IMR-90 (cell line): Measurements from ENCODE around the gene IL36RN. TPM values are rescaled to one million over a fixed set of nuclear protein-coding genes. Genes with fewer than 3 reads are reported as not detected.

Experiments used
- ATAC-seq: fragments of 200-7000 bp; cut with Tn5 transposase; 2 replicates; pipeline ENCODE4 v1.9.1; 2020; ENCODE audit warnings: low read depth, mild to moderate bottlenecking, moderate library complexity
- BruUV-seq: library from RNA; stranded (reverse); fragments of 400-500 nt; replicated peaks from 2 replicates; lab custom pipeline; 2021; lab: Mats Ljungman, UMichigan
- CTCF ChIA-PET: fragments of 300-600 bp; formaldehyde crosslinking; extraction: SDS; loops from one replicate; lab custom pipeline; 2021; ENCODE audit warnings: antibody characterized with exemption; lab: Yijun Ruan, JAX
- POLR2A ChIA-PET: fragments of 300-600 bp; sonication (Branson Sonifier 250); formaldehyde crosslinking; loops from one replicate; lab custom pipeline; 2022; ENCODE audit warnings: antibody characterized with exemption; ENCODE audit not compliant: unreplicated experiment; lab: Charles Lee
- DNase-seq: peaks from one replicate; pipeline ENCODE4 v3.0.0; 2013
- H2AFZ ChIP-seq: replicated peaks from 2 replicates; pipeline ENCODE3; 2013; ENCODE audit warnings: low read length, mild to moderate bottlenecking; ENCODE audit not compliant: poor library complexity
- H2AK5ac ChIP-seq: 2 replicates; pipeline ENCODE4 v1.6.1; 2013; ENCODE audit warnings: low read depth, low read length, inconsistent platforms
- H2AK9ac ChIP-seq: replicated peaks from 2 replicates; pipeline ENCODE3; 2013; ENCODE audit warnings: mild to moderate bottlenecking, low read depth, low read length, moderate library complexity; ENCODE audit not compliant: poor library complexity
- H2BK120ac ChIP-seq: 2 replicates; pipeline ENCODE4 v1.6.1; 2013; ENCODE audit warnings: low read depth, low read length, inconsistent platforms
- H2BK15ac ChIP-seq: 3 replicates; pipeline ENCODE4 v1.6.1; 2013; ENCODE audit warnings: low read depth, low read length, inconsistent platforms
- H2BK20ac ChIP-seq: 2 replicates; pipeline ENCODE4 v1.6.1; 2013; ENCODE audit warnings: low read depth, mild to moderate bottlenecking, inconsistent platforms, low read length, moderate library complexity
- H2BK5ac ChIP-seq: 2 replicates; pipeline ENCODE4 v1.6.1; 2013; ENCODE audit warnings: mild to moderate bottlenecking, low read depth, low read length, inconsistent platforms; ENCODE audit not compliant: poor library complexity, severe bottlenecking
- H3K14ac ChIP-seq: replicated peaks from 2 replicates; pipeline ENCODE4 v1.6.1; 2013; ENCODE audit warnings: low read depth, low read length, inconsistent platforms
- H3K18ac ChIP-seq: 2 replicates; pipeline ENCODE4 v1.6.1; 2013; ENCODE audit warnings: low read depth, low read length, control low read depth
- H3K23ac ChIP-seq: 2 replicates; pipeline ENCODE4 v1.6.1; 2013; ENCODE audit warnings: low read depth, low read length, inconsistent platforms
- H3K27ac ChIP-seq: 2 replicates; pipeline ENCODE4 v1.5.1; 2013; ENCODE audit warnings: mild to moderate bottlenecking, control low read depth, low read length; ENCODE audit not compliant: insufficient read depth
- H3K27me3 ChIP-seq: 2 replicates; pipeline ENCODE4 v1.6.1; 2013; ENCODE audit warnings: low read length; ENCODE audit not compliant: control insufficient read depth, insufficient read depth
- H3K36me3 ChIP-seq: 2 replicates; pipeline ENCODE4 v1.6.1; 2013; ENCODE audit warnings: low read length, mixed read lengths; ENCODE audit not compliant: control insufficient read depth, insufficient read depth
- H3K4ac ChIP-seq: 2 replicates; pipeline ENCODE4 v1.6.1; 2013; ENCODE audit warnings: low read depth, low read length, inconsistent platforms
- H3K4me1 ChIP-seq: 2 replicates; pipeline ENCODE4 v1.6.1; 2013; ENCODE audit warnings: low read length, mixed read lengths; ENCODE audit not compliant: control insufficient read depth, insufficient read depth
- H3K4me2 ChIP-seq: 2 replicates; pipeline ENCODE4 v1.6.1; 2013; ENCODE audit warnings: low read depth, mild to moderate bottlenecking, control low read depth, low read length, moderate library complexity
- H3K4me3 ChIP-seq: 2 replicates; pipeline ENCODE4 v1.5.1; 2013; ENCODE audit warnings: low read depth, mild to moderate bottlenecking, control low read depth, low read length, moderate library complexity; ENCODE audit not compliant: insufficient read depth
- H3K56ac ChIP-seq: 2 replicates; pipeline ENCODE4 v1.6.1; 2013; ENCODE audit warnings: low read length, inconsistent platforms; ENCODE audit not compliant: insufficient read depth; ENCODE audit errors: extremely low read depth
- H3K79me1 ChIP-seq, 2 experiments: 2 replicates each; pipeline ENCODE4 v1.6.1; 2013; ENCODE audit warnings: low read length in 2 of 2, inconsistent platforms in 1 of 2, low read depth in 1 of 2
- H3K9ac ChIP-seq: 2 replicates; pipeline ENCODE4 v1.6.1; 2013; ENCODE audit warnings: low read depth, low read length, control low read depth
- H3K9me1 ChIP-seq: 2 replicates; pipeline ENCODE4 v1.6.1; 2013; ENCODE audit warnings: low read length, inconsistent platforms; ENCODE audit not compliant: insufficient read depth
- H3K9me3 ChIP-seq: 2 replicates; pipeline ENCODE4 v1.6.1; 2013; ENCODE audit warnings: low read length; ENCODE audit not compliant: control insufficient read depth, insufficient read depth
- H4K20me1 ChIP-seq: 2 replicates; pipeline ENCODE4 v1.6.1; 2013; ENCODE audit warnings: low read length, inconsistent platforms; ENCODE audit not compliant: insufficient read depth
- H4K5ac ChIP-seq: 2 replicates; pipeline ENCODE4 v1.6.1; 2013; ENCODE audit warnings: mild to moderate bottlenecking, low read depth, low read length, control low read depth
- H4K8ac ChIP-seq, 2 experiments: 2 replicates each; pipeline ENCODE4 v1.6.1; 2013; ENCODE audit warnings: low read depth in 2 of 2, low read length in 2 of 2, control low read depth in 1 of 2, inconsistent platforms in 1 of 2
- H4K91ac ChIP-seq: 2 replicates; pipeline ENCODE4 v1.6.1; 2013; ENCODE audit warnings: low read depth, low read length, inconsistent platforms; ENCODE audit not compliant: insufficient read depth
- CEBPB ChIP-seq: IDR thresholded peaks from 2 replicates; pipeline ENCODE4 v1.6.1; 2012; ENCODE audit warnings: low read depth, low read length, improper control_type of control experiment
- MAZ ChIP-seq: IDR thresholded peaks from 2 replicates; pipeline ENCODE4 v1.6.1; 2012; ENCODE audit warnings: low read depth, mild to moderate bottlenecking, low read length, improper control_type of control experiment, moderate library complexity, borderline replicate concordance
- MXI1 ChIP-seq: IDR thresholded peaks from 2 replicates; pipeline ENCODE4 v1.6.1; 2012; ENCODE audit warnings: low read depth, mild to moderate bottlenecking, low read length, moderate library complexity, borderline replicate concordance
- RAD21 ChIP-seq: IDR thresholded peaks from 2 replicates; pipeline ENCODE4 v1.6.1; 2012; ENCODE audit warnings: low read length, improper control_type of control experiment
- WGBS, 2 experiments: methylation state at CpG; one replicate each; pipeline versions ENCODE4 v1.1.5 to v1.1.7; 2013; ENCODE audit warnings: missing lambda C conversion rate in 2 of 2; ENCODE audit not compliant: insufficient read length in 1 of 2; ENCODE audit errors: extremely low coverage in 2 of 2; 5-methylcytosine and 5-hydroxymethylcytosine counted together
- dilution Hi-C: fragments of 300-500 bp; cut with HindIII; formaldehyde crosslinking; loops from one replicate; pipeline ENCODE4 v1.14.3; 2018; ENCODE audit warnings: low sequenced_read_pairs; ENCODE audit not compliant: unreplicated experiment
- in situ Hi-C: fragments of 300-500 bp; cut with MboI; formaldehyde crosslinking; loops from 3 replicates; pipeline ENCODE4 v1.14.3; 2019; ENCODE audit warnings: low sequenced_read_pairs, inconsistent platforms, mixed read lengths
- intact Hi-C: fragments of 100-400 bp; cut with micrococcal nuclease; formaldehyde crosslinking; loops from 2 replicates; pipeline ENCODE4 v1.10.0; 2022
- polyA plus RNA-seq, 3 experiments: library from polyadenylated mRNA; depleted of rRNA; stranded (reverse); fragments of >200 nt; gene quantifications; 2 replicates each; pipeline ENCODE4 v1.2.3, GENCODE V29; 2012; ENCODE audit warnings: low replicate concordance in 1 of 3
- total RNA-seq: library from RNA; depleted of rRNA; stranded (reverse); fragments of >200 nt; gene quantifications from 2 replicates; pipeline ENCODE4 v1.2.3, GENCODE V29; 2012
- TF ChIP-seq, protein P1 (sequence below): conservative IDR thresholded peaks from 2 replicates; pipeline ENCODE4 v1.5.1; 2012; ENCODE audit warnings: mild to moderate bottlenecking, low read depth, low read length, improper control_type of control experiment

The IL36RN gene
- total and polyA plus RNA-seq, 2 of the 4 experiments (the other 2 are of a cell fraction): not detected

DNA sequence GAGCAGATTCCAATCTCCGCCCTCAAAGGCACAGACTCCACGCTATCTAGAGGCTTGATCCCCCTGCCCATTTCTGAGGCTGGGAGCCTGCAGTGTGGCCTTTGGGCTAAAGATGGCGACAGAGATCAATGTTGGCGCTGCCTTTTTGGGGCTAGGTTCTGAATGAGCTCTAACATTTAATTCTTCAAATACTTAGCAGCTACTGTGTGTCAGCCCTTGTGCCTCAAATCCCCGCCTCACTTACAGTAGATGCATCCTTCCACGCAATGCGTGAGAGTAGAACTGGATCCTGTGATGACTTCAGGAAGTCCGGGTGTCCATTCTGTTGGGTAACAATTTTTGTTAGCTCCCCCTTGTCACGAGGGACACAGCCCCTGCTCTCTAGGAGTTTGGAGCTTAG, 21.1 kb downstream of the IL36RN start:
- BruUV-seq: no TSS peak
- Histone ChIP-seq H4K20me1 (no peaks in the 10 kb centered on the region), H2BK120ac (no peak overlapping the region), H3K9me1 (no peaks in the 10 kb centered on the region), H3K4me2 (no peak overlapping the region), H2AFZ (peak overlapping the region; percentile 12), H3K18ac (no peak overlapping the region), H3K4me1 (no peaks in the 10 kb centered on the region), H3K27me3 (peaks cover 14% of the 10 kb centered on the region), H4K8ac (no peak overlapping the region), H2AK5ac (no peak overlapping the region), H3K4me3 (no peak overlapping the region), H3K14ac (no peak overlapping the region), H2BK15ac (no peak overlapping the region), H3K4ac (no peak overlapping the region), H3K56ac (no peak overlapping the region), H3K36me3 (no peaks in the 10 kb centered on the region), H2AK9ac (no peak overlapping the region), H3K9ac (no peak overlapping the region), H3K79me1 (no peaks in the 10 kb centered on the region), H2BK5ac (no peak overlapping the region), H4K5ac (no peak overlapping the region), H4K91ac (no peak overlapping the region), H3K9me3 (no peaks in the 10 kb centered on the region), H3K27ac (no peak overlapping the region), H2BK20ac (no peak overlapping the region), H3K23ac (no peak overlapping the region)
- dilution Hi-C loops (no loop called here), intact Hi-C loops (loop anchor here (1.0 kb wide), 1 partner anchor 119 kb away; no protein-coding TSS in a partner anchor), in situ Hi-C loops (no loop called here)
- no peak for TF ChIP-seq MXI1
- TF ChIP-seq RAD21: peak; percentile 47
- TF ChIP-seq, protein P1, sequence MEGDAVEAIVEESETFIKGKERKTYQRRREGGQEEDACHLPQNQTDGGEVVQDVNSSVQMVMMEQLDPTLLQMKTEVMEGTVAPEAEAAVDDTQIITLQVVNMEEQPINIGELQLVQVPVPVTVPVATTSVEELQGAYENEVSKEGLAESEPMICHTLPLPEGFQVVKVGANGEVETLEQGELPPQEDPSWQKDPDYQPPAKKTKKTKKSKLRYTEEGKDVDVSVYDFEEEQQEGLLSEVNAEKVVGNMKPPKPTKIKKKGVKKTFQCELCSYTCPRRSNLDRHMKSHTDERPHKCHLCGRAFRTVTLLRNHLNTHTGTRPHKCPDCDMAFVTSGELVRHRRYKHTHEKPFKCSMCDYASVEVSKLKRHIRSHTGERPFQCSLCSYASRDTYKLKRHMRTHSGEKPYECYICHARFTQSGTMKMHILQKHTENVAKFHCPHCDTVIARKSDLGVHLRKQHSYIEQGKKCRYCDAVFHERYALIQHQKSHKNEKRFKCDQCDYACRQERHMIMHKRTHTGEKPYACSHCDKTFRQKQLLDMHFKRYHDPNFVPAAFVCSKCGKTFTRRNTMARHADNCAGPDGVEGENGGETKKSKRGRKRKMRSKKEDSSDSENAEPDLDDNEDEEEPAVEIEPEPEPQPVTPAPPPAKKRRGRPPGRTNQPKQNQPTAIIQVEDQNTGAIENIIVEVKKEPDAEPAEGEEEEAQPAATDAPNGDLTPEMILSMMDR: peak; percentile 49
- TF ChIP-seq CEBPB: no peak
- TF ChIP-seq MAZ: no peak
- ATAC-seq (peak; percentile 69), DNase-seq (no peak)
- POLR2A ChIA-PET: no interaction called here
- WGBS, 2 experiments: 0% methylated on average over 1 of the region's 9 CpGs; no CpG with 5 or more reads in 1 of the 2 experiments
- CTCF ChIA-PET: interaction anchor here (0.8 kb wide), 1 partner anchor 21 kb away, joined by 3 read pairs; no protein-coding TSS in a partner anchor
